Esophagus (tissue), 2 donors: ENCODE measurements around the gene LAMA2. TPM values are rescaled to one million over a fixed set of nuclear protein-coding genes. Genes with fewer than 3 reads are reported as not detected.

Experiments
- H3K27ac ChIP-seq, 2 donors: one replicate each; pipeline ENCODE4 v1.5.1; 2013; ENCODE audit warnings: low read depth in 2 of 2, mild to moderate bottlenecking in 2 of 2, inconsistent platforms in 1 of 2, low read length in 1 of 2, moderate library complexity in 1 of 2
- H3K27me3 ChIP-seq, 2 donors: one replicate each; pipeline ENCODE4 v1.6.1; 2013; ENCODE audit warnings: low read length in 2 of 2, control low read depth in 1 of 2, mild to moderate bottlenecking in 1 of 2; ENCODE audit not compliant: insufficient read depth in 2 of 2, control insufficient read depth in 1 of 2
- H3K36me3 ChIP-seq, 2 donors: one replicate each; pipeline ENCODE4 v1.6.1; 2013; ENCODE audit warnings: low read length in 1 of 2; ENCODE audit not compliant: control insufficient read depth in 2 of 2, insufficient read depth in 2 of 2
- H3K4me1 ChIP-seq, 2 donors: one replicate each; pipeline ENCODE4 v1.6.1; 2013; ENCODE audit warnings: low read length in 1 of 2; ENCODE audit not compliant: control insufficient read depth in 2 of 2, insufficient read depth in 2 of 2
- H3K4me3 ChIP-seq, 2 donors: one replicate each; pipeline ENCODE4 v1.5.1; 2013; ENCODE audit warnings: low read length in 2 of 2, mild to moderate bottlenecking in 2 of 2, low read depth in 1 of 2, moderate library complexity in 1 of 2
- H3K9me3 ChIP-seq, 2 donors: one replicate each; pipeline ENCODE4 v1.6.1; 2013; ENCODE audit warnings: mild to moderate bottlenecking in 2 of 2, low read depth in 1 of 2, low read length in 1 of 2, moderate library complexity in 1 of 2; ENCODE audit not compliant: control insufficient read depth in 2 of 2, insufficient read depth in 1 of 2
- WGBS, 2 donors: extraction: QIAGEN DNeasy Blood & Tissue Kit; methylation state at CpG; one replicate each; pipeline ENCODE4 v1.1.7; 2013; 5-methylcytosine and 5-hydroxymethylcytosine counted together
- polyA plus RNA-seq, 2 donors: library from polyadenylated mRNA; stranded (reverse); fragments of 200-250 nt; gene quantifications; one replicate each; pipeline ENCODE4 v1.2.3, GENCODE V29; 2013
- donor health status: healthy with polysubstance abuse.
- donor health status: Bipolar disorder and iron deficiency.

LAMA2 gene
- polyA plus RNA-seq, 2 donors = 0.67 to 2.7 TPM

- Histone ChIP-seq H3K27ac (no peak overlapping the region), H3K4me3 (no peak overlapping the region), H3K36me3 (no peaks in the 10 kb centered on the region), H3K9me3 (no peaks in the 10 kb centered on the region), H3K27me3 (no peaks in the 10 kb centered on the region), H3K4me1 (no peaks in the 10 kb centered on the region)
Measured at GRCh38 chr6:128899341-128900050, 16.6 kb downstream of the LAMA2 start.

- Histone ChIP-seq H3K27ac (no peak overlapping the region), H3K4me3 (no peak overlapping the region), H3K27me3 (no peaks in the 10 kb centered on the region), H3K4me1 (no peaks in the 10 kb centered on the region), H3K9me3 (no peaks in the 10 kb centered on the region), H3K36me3 (no peaks in the 10 kb centered on the region)
- 92 to 93% methylated on average over 5 of the region's 5 CpGs for WGBS, 2 donors
Measured at GRCh38 chr6:128903715-128904114, 20.8 kb downstream of the LAMA2 start.

GRCh38 chr6:128914051-128914450 is 31.1 kb downstream of the LAMA2 start:
- 80 to 90% methylated on average over 2 of the region's 2 CpGs for WGBS, 2 donors
- no peaks in the 10 kb centered on the region for H3K27me3 ChIP-seq
- no peak overlapping the region for H3K4me3 ChIP-seq
- H3K9me3 ChIP-seq = no peaks in the 10 kb centered on the region
- no peaks in the 10 kb centered on the region for H3K36me3 ChIP-seq
- no peaks in the 10 kb centered on the region for H3K4me1 ChIP-seq
- H3K27ac ChIP-seq = no peak overlapping the region

- 65 to 91% methylated on average over 2 of the region's 2 CpGs for WGBS, 2 donors
- H3K9me3 ChIP-seq = no peaks in the 10 kb centered on the region
- no peak overlapping the region for H3K4me3 ChIP-seq
- no peaks in the 10 kb centered on the region for H3K36me3 ChIP-seq
- H3K4me1 ChIP-seq = no peaks in the 10 kb centered on the region
- no peak overlapping the region for H3K27ac ChIP-seq
- no peaks in the 10 kb centered on the region for H3K27me3 ChIP-seq
Measured at GRCh38 chr6:128918886-128919285, 35.9 kb downstream of the LAMA2 start.

GRCh38 chr6:128919412-128920180 is 36.7 kb downstream of the LAMA2 start:
- Histone ChIP-seq H3K4me3 (no peak overlapping the region), H3K36me3 (no peaks in the 10 kb centered on the region), H3K27me3 (no peaks in the 10 kb centered on the region), H3K27ac (no peak overlapping the region), H3K4me1 (no peaks in the 10 kb centered on the region), H3K9me3 (no peaks in the 10 kb centered on the region)
- 76 to 85% methylated on average over 2 of the region's 2 CpGs for WGBS, 2 donors

- WGBS, 2 donors = 74 to 80% methylated on average over 1 of the region's 1 CpG
- Histone ChIP-seq H3K27me3 (peaks cover 0 to 2% of the 10 kb centered on the region in 2 donors), H3K36me3 (no peaks in the 10 kb centered on the region), H3K4me1 (no peaks in the 10 kb centered on the region), H3K4me3 (no peak overlapping the region), H3K27ac (no peak overlapping the region), H3K9me3 (peaks cover 0 to 3% of the 10 kb centered on the region in 2 donors)
Measured at GRCh38 chr6:128925765-128926164, 42.8 kb downstream of the LAMA2 start.

GRCh38 chr6:128929869-128930268 is 46.9 kb downstream of the LAMA2 start:
- 62 to 63% methylated on average over 34 of the region's 34 CpGs for WGBS, 2 donors

GRCh38 chr6:128930321-128930720 is 47.4 kb downstream of the LAMA2 start:
- Histone ChIP-seq H3K9me3 (peaks cover 0 to 3% of the 10 kb centered on the region in 2 donors), H3K36me3 (no peaks in the 10 kb centered on the region), H3K4me1 (no peaks in the 10 kb centered on the region), H3K27me3 (peaks cover 0 to 2% of the 10 kb centered on the region in 2 donors), H3K4me3 (no peak overlapping the region), H3K27ac (no peak overlapping the region)
- 73 to 83% methylated on average over 5 of the region's 5 CpGs for WGBS, 2 donors

More at GRCh38 chr6:128929869-128930268, 46.9 kb downstream of the LAMA2 start:
- H3K27ac ChIP-seq = no peak overlapping the region
- peaks cover 0 to 3% of the 10 kb centered on the region in 2 donors for H3K9me3 ChIP-seq
- no peak overlapping the region for H3K4me3 ChIP-seq
- H3K4me1 ChIP-seq = no peaks in the 10 kb centered on the region
- no peaks in the 10 kb centered on the region for H3K36me3 ChIP-seq
- peaks cover 0 to 2% of the 10 kb centered on the region in 2 donors for H3K27me3 ChIP-seq

- Histone ChIP-seq H3K36me3 (no peaks in the 10 kb centered on the region), H3K4me3 (no peak overlapping the region), H3K27me3 (peaks cover 0 to 2% of the 10 kb centered on the region in 2 donors), H3K9me3 (peaks cover 0 to 3% of the 10 kb centered on the region in 2 donors), H3K4me1 (no peaks in the 10 kb centered on the region), H3K27ac (no peak overlapping the region)
- 35 to 64% methylated on average over 1 of the region's 1 CpG for whole genome bisulfite sequencing, 2 donors
Measured at GRCh38 chr6:128932061-128932460, 49.1 kb downstream of the LAMA2 start.
